BE2C (cell line): Measurements from ENCODE around the gene KRTAP4-2.
A peak's percentile ranks its signal among the peaks of the same experiment; 100 is the strongest.
"Not testable (repeated sequence)": the region's sequence is repeated elsewhere in the genome, so short reads cannot be mapped to it uniquely, and the experiment has no call there.

ENCODE experiments used
- DNase-seq: peaks from one replicate; pipeline ENCODE4 v3.0.0-alpha.2; 2020
- H3K27me3 ChIP-seq: fragments of 250-450 bp; sonication (Bioruptor Pico); 2 replicates; pipeline ENCODE4 v1.5.1; 2020; ENCODE audit warnings: mild to moderate bottlenecking
- H3K36me3 ChIP-seq: fragments of 250-450 bp; sonication (Bioruptor Pico); 2 replicates; pipeline ENCODE4 v1.5.1; 2020; ENCODE audit warnings: mild to moderate bottlenecking
- H3K4me1 ChIP-seq: fragments of 250-450 bp; sonication (Bioruptor Pico); 2 replicates; pipeline ENCODE4 v1.5.1; 2020
- H3K4me3 ChIP-seq: 2 replicates; pipeline ENCODE4 v1.5.1; 2011; ENCODE audit warnings: low read depth, low read length
- H3K9me3 ChIP-seq: fragments of 250-450 bp; sonication (Bioruptor Pico); 2 replicates; pipeline ENCODE4 v1.5.1; 2020
- CTCF ChIP-seq: IDR thresholded peaks from 2 replicates; pipeline ENCODE4 v1.5.1; 2012; ENCODE audit warnings: mild to moderate bottlenecking, low read depth, low read length

The KRTAP4-2 gene

GRCh38 chr17:41168121-41168520 is 9.9 kb downstream of the KRTAP4-2 start, which contains the start of gene KRTAP4-3:
KRTAP4-3 (minus strand) TSS chr17:41168221; CDS start chr17:41168172, 49 bp downstream.
- Histone ChIP-seq H3K36me3 (no peaks in the 10 kb centered on the region), H3K27me3 (no peaks in the 10 kb centered on the region; the same call in 1 of the 2 replicates), H3K9me3 (no peaks in the 10 kb centered on the region; the same call in 1 of the 2 replicates), H3K4me3 (no peak within 1 kb of the TSS), H3K4me1 (no peaks in the 10 kb centered on the region)
- DNase-seq = no peak
- no peak for TF ChIP-seq CTCF

DNA sequence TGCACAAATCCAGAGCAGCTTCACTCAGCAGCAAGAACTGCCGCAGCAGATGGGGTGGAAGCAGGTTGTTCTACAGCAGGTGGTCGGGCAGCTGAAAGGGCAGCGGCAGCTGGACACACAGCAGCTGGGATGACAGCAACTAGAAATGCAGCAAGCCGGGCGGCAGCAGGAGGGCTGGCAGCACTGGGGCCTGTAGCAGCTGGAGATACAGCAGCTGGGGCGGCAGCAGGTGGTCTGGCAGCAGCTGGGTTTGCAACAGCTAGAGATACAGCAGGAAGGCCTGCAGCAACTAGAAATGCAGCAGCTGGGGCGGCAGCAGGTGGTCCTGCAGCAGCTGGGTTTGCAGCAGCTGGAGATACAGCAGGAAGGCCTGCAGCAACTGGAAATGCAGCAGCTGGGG is 10.5 kb downstream of the KRTAP4-2 start:
- H3K27me3 ChIP-seq = no peaks in the 10 kb centered on the region; the same call in 1 of the 2 replicates
- no peaks in the 10 kb centered on the region for H3K36me3 ChIP-seq
- H3K9me3 ChIP-seq = no peaks in the 10 kb centered on the region; the same call in 1 of the 2 replicates
- H3K4me3 ChIP-seq = no peak overlapping the region
- peak; percentile 14 for DNase-seq
- TF ChIP-seq CTCF = no peak
- no peaks in the 10 kb centered on the region for H3K4me1 ChIP-seq

- Histone ChIP-seq H3K9me3 (no peaks in the 10 kb centered on the region; the same call in 1 of the 2 replicates), H3K4me1 (no peaks in the 10 kb centered on the region), H3K36me3 (no peaks in the 10 kb centered on the region), H3K27me3 (peaks cover 4% of the 10 kb centered on the region), H3K4me3 (no peak overlapping the region)
- no peak for TF ChIP-seq CTCF
- DNase-seq = no peak
Observed at GRCh38 chr17:41163828-41164227, 14.2 kb downstream of the KRTAP4-2 start.

GRCh38 chr17:41160648-41161047 is 17.4 kb downstream of the KRTAP4-2 start, which contains the start of gene KRTAP4-4:
KRTAP4-4 (minus strand) TSS chr17:41160748; CDS start chr17:41160691, 57 bp downstream.
- Histone ChIP-seq H3K9me3 (no peaks in the 10 kb centered on the region), H3K27me3 (peaks cover 9% of the 10 kb centered on the region), H3K36me3 (no peaks in the 10 kb centered on the region), H3K4me3 (no peak within 1 kb of the TSS), H3K4me1 (no peaks in the 10 kb centered on the region)
- DNase-seq = no peak
- no peak for TF ChIP-seq CTCF

DNA sequence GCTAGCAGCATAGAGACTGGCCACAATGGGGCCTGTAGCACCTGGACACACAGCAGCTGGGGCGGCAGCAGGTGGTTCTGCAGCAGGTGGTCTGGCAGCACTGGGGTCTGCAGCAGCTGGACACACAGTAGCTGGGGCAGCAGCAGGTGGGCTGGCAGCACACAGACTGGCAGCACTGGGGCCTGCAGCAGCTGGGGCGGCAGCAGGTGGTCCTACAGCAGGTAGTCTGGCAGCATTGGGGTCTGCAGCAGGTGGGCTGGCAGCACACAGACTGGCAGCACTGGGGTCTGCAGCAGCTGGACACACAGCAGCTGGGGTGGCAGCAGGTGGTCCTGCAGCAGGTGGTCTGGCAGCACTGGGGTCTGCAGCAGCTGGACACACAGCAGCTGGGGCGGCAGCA is 17.8 kb downstream of the KRTAP4-2 start:
- H3K4me1 ChIP-seq = not testable (repeated sequence)

GRCh38 chr17:41153856-41154255 is 24.2 kb downstream of the KRTAP4-2 start:
- no peaks in the 10 kb centered on the region for H3K36me3 ChIP-seq
- H3K27me3 ChIP-seq = peaks cover 29% of the 10 kb centered on the region
- no peak for TF ChIP-seq CTCF
- H3K4me1 ChIP-seq = no peaks in the 10 kb centered on the region
- DNase-seq = peak; percentile 8
- H3K4me3 ChIP-seq = no peak overlapping the region
- H3K9me3 ChIP-seq = no peaks in the 10 kb centered on the region

More for the DNA sequence above, 17.8 kb downstream of the KRTAP4-2 start:
- not testable (repeated sequence) for H3K27me3 ChIP-seq, H3K4me3 ChIP-seq, DNase-seq, H3K9me3 ChIP-seq, H3K36me3 ChIP-seq
